Esophagus squamous epithelium (tissue), 5 donors: ENCODE measurements around the gene FHOD3. TPM values are rescaled to one million over a fixed set of nuclear protein-coding genes. Genes with fewer than 3 reads are reported as not detected.

ENCODE experiments used
- DNase-seq: peaks from one replicate; lab custom pipeline; 2025; lab: John Stamatoyannopoulos, UW
- H3K27ac ChIP-seq, 4 donors: fragments of 200-600 bp; sonication (generic); one replicate each; pipeline ENCODE4 v1.5.1; 2016 to 2019; ENCODE audit warnings: mild to moderate bottlenecking in 1 of 4
- H3K27me3 ChIP-seq, 4 donors: fragments of 200-600 bp; sonication (generic); 1 replicate in 3 of 4; 2 replicates in 1 of 4; pipeline versions ENCODE4 v1.5.1 to v1.6.0; 2017 to 2021; ENCODE audit warnings: antibody characterized with exemption in 1 of 4
- H3K36me3 ChIP-seq, 3 donors: fragments of 200-600 bp; sonication (generic); one replicate each; pipeline ENCODE4 v1.5.1; 2016 to 2019
- H3K4me1 ChIP-seq, 3 donors: fragments of 200-600 bp; sonication (generic); one replicate each; pipeline ENCODE4 v1.5.1; 2017 to 2019
- H3K4me3 ChIP-seq, 4 donors: fragments of 200-600 bp; sonication (generic); 1 replicate in 3 of 4; 2 replicates in 1 of 4; pipeline ENCODE4 v1.5.1; 2016 to 2019; ENCODE audit warnings: mild to moderate bottlenecking in 2 of 4, moderate library complexity in 1 of 4
- H3K9me3 ChIP-seq, 3 donors: fragments of 200-600 bp; sonication (generic); one replicate each; pipeline ENCODE4 v1.5.1; 2016 to 2019
- CTCF ChIP-seq, 6 experiments: fragments of 450-650 bp in 4 of 6; fragments of 200-600 bp in 2 of 6; sonication (generic) in 2 of 6; IDR thresholded peaks; one replicate each; pipeline ENCODE4 v1.5.1; 2016 to 2019; ENCODE audit warnings: antibody characterized with exemption in 6 of 6, mild to moderate bottlenecking in 4 of 6, moderate library complexity in 4 of 6
- POLR2A ChIP-seq, 4 donors: fragments of 450-650 bp; IDR thresholded peaks; one replicate each; pipeline ENCODE4 v1.6.1; 2017; ENCODE audit warnings: antibody characterized with exemption in 4 of 4, mild to moderate bottlenecking in 4 of 4, moderate library complexity in 3 of 4
- WGBS, 2 donors: methylation state at CpG; one replicate each; pipeline ENCODE4 v1.1.5; 2018; 5-methylcytosine and 5-hydroxymethylcytosine counted together
- intact Hi-C: fragments of 100-400 bp; cut with DNase I; formaldehyde crosslinking; loops from one replicate; pipeline ENCODE4 v1.15.0; 2022
- total RNA-seq, 4 donors: library from RNA; depleted of rRNA; stranded (reverse); fragments of >200 nt; gene quantifications; one replicate each; pipeline ENCODE4 v1.1.0, GENCODE V29; 2016
- donor health status: DM: yes; HTN: yes; CAD: no.

Gene FHOD3
- total RNA-seq, 4 donors from 2014 or later: 3.1 to 29.6 (median 5.7) TPM

- no peak for DNase-seq
- Histone ChIP-seq H3K27ac (no peak overlapping the region), H3K27me3 (no peaks in the 10 kb centered on the region), H3K4me3 (no peak overlapping the region), H3K4me1 (peaks cover 0 to 17% (median 0%) of the 10 kb centered on the region in 3 donors), H3K9me3 (peaks cover 0 to 16% (median 3%) of the 10 kb centered on the region in 3 donors), H3K36me3 (no peaks in the 10 kb centered on the region)
- WGBS, 2 donors: 62 to 92% methylated on average over 3 of the region's 3 CpGs
- TF ChIP-seq CTCF (IDR thresholded peaks at IDR 0.05): no peak
- no peak for TF ChIP-seq POLR2A (IDR thresholded peaks at IDR 0.05)
- intact Hi-C loops: no loop called here
Measured at GRCh38 chr18:36392979-36393287, 95.4 kb downstream of the FHOD3 start.

- no peak for TF ChIP-seq CTCF (IDR thresholded peaks at IDR 0.05)
- TF ChIP-seq POLR2A (IDR thresholded peaks at IDR 0.05): no peak
- H3K27me3 ChIP-seq: no peaks in the 10 kb centered on the region
- intact Hi-C loops: no loop called here
- no peaks in the 10 kb centered on the region for H3K36me3 ChIP-seq
- H3K9me3 ChIP-seq: peaks cover 0 to 16% (median 3%) of the 10 kb centered on the region in 3 donors
- 62 to 69% methylated on average over 3 of the region's 3 CpGs for WGBS, 2 donors
- H3K4me3 ChIP-seq: no peak overlapping the region
- DNase-seq: no peak
- H3K4me1 ChIP-seq: peaks cover 0 to 26% (median 0%) of the 10 kb centered on the region in 3 donors
- no peak overlapping the region for H3K27ac ChIP-seq
Measured at GRCh38 chr18:36394486-36394885, 97.0 kb downstream of the FHOD3 start.

GRCh38 chr18:36396190-36396589 is 98.7 kb downstream of the FHOD3 start:
- H3K27me3 ChIP-seq: no peaks in the 10 kb centered on the region
- TF ChIP-seq POLR2A (IDR thresholded peaks at IDR 0.05): no peak
- no peak for TF ChIP-seq CTCF (IDR thresholded peaks at IDR 0.05)
- no peak for DNase-seq

GRCh38 chr18:36397033-36397432 is 99.5 kb downstream of the FHOD3 start:
- H3K4me3 ChIP-seq: no peak overlapping the region
- H3K36me3 ChIP-seq: no peaks in the 10 kb centered on the region
- DNase-seq: no peak
- no peaks in the 10 kb centered on the region for H3K27me3 ChIP-seq
- no peak for TF ChIP-seq CTCF (IDR thresholded peaks at IDR 0.05)
- TF ChIP-seq POLR2A (IDR thresholded peaks at IDR 0.05): no peak
- intact Hi-C loops: no loop called here
- H3K4me1 ChIP-seq: peaks cover 0 to 25% (median 0%) of the 10 kb centered on the region in 3 donors
- H3K9me3 ChIP-seq: peaks cover 0 to 16% (median 3%) of the 10 kb centered on the region in 3 donors
- no peak overlapping the region for H3K27ac ChIP-seq

More at GRCh38 chr18:36396190-36396589, 98.7 kb downstream of the FHOD3 start:
- Histone ChIP-seq H3K4me1 (peaks cover 0 to 17% (median 0%) of the 10 kb centered on the region in 3 donors), H3K4me3 (no peak overlapping the region), H3K9me3 (peaks cover 0 to 16% (median 3%) of the 10 kb centered on the region in 3 donors), H3K36me3 (no peaks in the 10 kb centered on the region), H3K27ac (no peak overlapping the region)
- intact Hi-C loops: no loop called here

- 61 to 78% methylated on average over 3 of the region's 3 CpGs for WGBS, 2 donors
- H3K27me3 ChIP-seq: no peaks in the 10 kb centered on the region
- no peak overlapping the region for H3K4me3 ChIP-seq
- H3K9me3 ChIP-seq: peaks cover 0 to 16% (median 3%) of the 10 kb centered on the region in 3 donors
- H3K36me3 ChIP-seq: no peaks in the 10 kb centered on the region
- no peak overlapping the region for H3K27ac ChIP-seq
- no peak for TF ChIP-seq CTCF (IDR thresholded peaks at IDR 0.05)
- no peak for TF ChIP-seq POLR2A (IDR thresholded peaks at IDR 0.05)
- intact Hi-C loops: no loop called here
- DNase-seq: no peak
- peaks cover 0 to 34% (median 0%) of the 10 kb centered on the region in 3 donors for H3K4me1 ChIP-seq
Measured at GRCh38 chr18:36398419-36398818, 100.9 kb downstream of the FHOD3 start.
